ENCODE data around the gene OR6J1. TPM values are rescaled to one million over a fixed set of nuclear protein-coding genes. Genes with fewer than 3 reads are reported as not detected.

OR6J1 gene
- total and polyA plus RNA-seq, 2 of the 13 experiments (the other 11 are each of a cell fraction or from before 2014, with no cell fraction given) = not detected

DNA sequence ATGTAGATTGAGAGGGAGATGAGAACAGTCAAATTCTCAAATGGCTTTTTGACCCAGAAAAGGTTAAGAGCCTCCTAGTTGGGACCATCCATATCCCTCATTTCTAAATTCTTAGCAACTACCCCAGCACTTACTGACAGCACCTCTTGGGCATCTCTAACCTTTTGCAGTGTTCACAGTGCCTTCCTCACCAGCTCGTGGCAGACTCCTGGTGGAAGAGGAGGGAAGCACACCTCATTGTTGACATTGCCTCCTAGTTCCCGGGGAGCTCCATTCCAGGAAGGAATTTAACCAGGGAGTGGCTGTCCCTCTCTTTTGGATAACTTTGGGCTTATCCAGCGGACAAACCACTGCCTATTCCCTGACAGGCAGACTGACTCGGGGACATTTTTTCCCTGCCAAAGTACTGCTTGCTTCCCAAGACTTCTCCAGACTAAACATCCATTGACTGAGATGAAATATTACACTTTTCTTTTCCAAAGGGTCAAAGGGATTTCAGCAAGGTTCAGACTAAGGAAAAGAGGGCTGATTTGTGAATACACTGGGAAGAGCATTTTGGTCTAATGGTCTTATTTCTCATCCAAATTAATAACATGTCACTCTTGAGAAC, 9.0 kb upstream of the OR6J1 start (continued):
- TF ChIP-seq, protein P1, sequence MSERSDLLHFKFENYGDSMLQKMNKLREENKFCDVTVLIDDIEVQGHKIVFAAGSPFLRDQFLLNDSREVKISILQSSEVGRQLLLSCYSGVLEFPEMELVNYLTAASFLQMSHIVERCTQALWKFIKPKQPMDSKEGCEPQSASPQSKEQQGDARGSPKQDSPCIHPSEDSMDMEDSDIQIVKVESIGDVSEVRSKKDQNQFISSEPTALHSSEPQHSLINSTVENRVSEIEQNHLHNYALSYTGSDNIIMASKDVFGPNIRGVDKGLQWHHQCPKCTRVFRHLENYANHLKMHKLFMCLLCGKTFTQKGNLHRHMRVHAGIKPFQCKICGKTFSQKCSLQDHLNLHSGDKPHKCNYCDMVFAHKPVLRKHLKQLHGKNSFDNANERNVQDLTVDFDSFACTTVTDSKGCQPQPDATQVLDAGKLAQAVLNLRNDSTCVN (CRISPR knock-in tag; IDR thresholded peaks at IDR 0.05; ENCODE audit: borderline replicate concordance) = peak; percentile 76
- TF ChIP-seq, protein P2, sequence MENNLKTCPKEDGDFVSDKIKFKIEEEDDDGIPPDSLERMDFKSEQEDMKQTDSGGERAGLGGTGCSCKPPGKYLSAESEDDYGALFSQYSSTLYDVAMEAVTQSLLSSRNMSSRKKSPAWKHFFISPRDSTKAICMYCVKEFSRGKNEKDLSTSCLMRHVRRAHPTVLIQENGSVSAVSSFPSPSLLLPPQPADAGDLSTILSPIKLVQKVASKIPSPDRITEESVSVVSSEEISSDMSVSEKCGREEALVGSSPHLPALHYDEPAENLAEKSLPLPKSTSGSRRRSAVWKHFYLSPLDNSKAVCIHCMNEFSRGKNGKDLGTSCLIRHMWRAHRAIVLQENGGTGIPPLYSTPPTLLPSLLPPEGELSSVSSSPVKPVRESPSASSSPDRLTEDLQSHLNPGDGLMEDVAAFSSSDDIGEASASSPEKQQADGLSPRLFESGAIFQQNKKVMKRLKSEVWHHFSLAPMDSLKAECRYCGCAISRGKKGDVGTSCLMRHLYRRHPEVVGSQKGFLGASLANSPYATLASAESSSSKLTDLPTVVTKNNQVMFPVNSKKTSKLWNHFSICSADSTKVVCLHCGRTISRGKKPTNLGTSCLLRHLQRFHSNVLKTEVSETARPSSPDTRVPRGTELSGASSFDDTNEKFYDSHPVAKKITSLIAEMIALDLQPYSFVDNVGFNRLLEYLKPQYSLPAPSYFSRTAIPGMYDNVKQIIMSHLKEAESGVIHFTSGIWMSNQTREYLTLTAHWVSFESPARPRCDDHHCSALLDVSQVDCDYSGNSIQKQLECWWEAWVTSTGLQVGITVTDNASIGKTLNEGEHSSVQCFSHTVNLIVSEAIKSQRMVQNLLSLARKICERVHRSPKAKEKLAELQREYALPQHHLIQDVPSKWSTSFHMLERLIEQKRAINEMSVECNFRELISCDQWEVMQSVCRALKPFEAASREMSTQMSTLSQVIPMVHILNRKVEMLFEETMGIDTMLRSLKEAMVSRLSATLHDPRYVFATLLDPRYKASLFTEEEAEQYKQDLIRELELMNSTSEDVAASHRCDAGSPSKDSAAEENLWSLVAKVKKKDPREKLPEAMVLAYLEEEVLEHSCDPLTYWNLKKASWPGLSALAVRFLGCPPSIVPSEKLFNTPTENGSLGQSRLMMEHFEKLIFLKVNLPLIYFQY (CRISPR knock-in tag; IDR thresholded peaks at IDR 0.05; ENCODE audit: borderline replicate concordance) = 0 out of 2 replicates have a peak, but pooled peaks have one; percentile 35
- TF ChIP-seq, protein P3, sequence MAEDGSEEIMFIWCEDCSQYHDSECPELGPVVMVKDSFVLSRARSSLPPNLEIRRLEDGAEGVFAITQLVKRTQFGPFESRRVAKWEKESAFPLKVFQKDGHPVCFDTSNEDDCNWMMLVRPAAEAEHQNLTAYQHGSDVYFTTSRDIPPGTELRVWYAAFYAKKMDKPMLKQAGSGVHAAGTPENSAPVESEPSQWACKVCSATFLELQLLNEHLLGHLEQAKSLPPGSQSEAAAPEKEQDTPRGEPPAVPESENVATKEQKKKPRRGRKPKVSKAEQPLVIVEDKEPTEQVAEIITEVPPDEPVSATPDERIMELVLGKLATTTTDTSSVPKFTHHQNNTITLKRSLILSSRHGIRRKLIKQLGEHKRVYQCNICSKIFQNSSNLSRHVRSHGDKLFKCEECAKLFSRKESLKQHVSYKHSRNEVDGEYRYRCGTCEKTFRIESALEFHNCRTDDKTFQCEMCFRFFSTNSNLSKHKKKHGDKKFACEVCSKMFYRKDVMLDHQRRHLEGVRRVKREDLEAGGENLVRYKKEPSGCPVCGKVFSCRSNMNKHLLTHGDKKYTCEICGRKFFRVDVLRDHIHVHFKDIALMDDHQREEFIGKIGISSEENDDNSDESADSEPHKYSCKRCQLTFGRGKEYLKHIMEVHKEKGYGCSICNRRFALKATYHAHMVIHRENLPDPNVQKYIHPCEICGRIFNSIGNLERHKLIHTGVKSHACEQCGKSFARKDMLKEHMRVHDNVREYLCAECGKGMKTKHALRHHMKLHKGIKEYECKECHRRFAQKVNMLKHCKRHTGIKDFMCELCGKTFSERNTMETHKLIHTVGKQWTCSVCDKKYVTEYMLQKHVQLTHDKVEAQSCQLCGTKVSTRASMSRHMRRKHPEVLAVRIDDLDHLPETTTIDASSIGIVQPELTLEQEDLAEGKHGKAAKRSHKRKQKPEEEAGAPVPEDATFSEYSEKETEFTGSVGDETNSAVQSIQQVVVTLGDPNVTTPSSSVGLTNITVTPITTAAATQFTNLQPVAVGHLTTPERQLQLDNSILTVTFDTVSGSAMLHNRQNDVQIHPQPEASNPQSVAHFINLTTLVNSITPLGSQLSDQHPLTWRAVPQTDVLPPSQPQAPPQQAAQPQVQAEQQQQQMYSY (CRISPR knock-in tag; IDR thresholded peaks at IDR 0.05) = no peak; the same call in 1 of the 2 replicates
- TF ChIP-seq HNRNPLL (IDR thresholded peaks at IDR 0.05; ENCODE audit: low read depth, low read length, poor library complexity, severe bottlenecking) (no peak), ZFP36L2 (CRISPR knock-in tag; IDR thresholded peaks at IDR 0.05) (0 out of 2 replicates have a peak, but pooled peaks have one; percentile 77), STAG1 (CRISPR knock-in tag; IDR thresholded peaks at IDR 0.05) (peak; percentile 95), MEF2D (CRISPR knock-in tag; IDR thresholded peaks at IDR 0.05) (0 out of 2 replicates have a peak, but pooled peaks have one; percentile 33), MTF2 (CRISPR knock-in tag; IDR thresholded peaks at IDR 0.05; ENCODE audit: borderline replicate concordance) (peak; percentile 41; the same call in 1 of the 2 replicates), ZNF792 (CRISPR knock-in tag; IDR thresholded peaks at IDR 0.05) (peak; percentile 66), YEATS2 (CRISPR knock-in tag; IDR thresholded peaks at IDR 0.05; ENCODE audit: borderline replicate concordance) (peak; percentile 61; the same call in 1 of the 2 replicates), ZNF557 (CRISPR knock-in tag; IDR thresholded peaks at IDR 0.05) (no peak), KDM2A (CRISPR knock-in tag; IDR thresholded peaks at IDR 0.05; ENCODE audit: borderline replicate concordance, low read depth) (peak; percentile 92), SAP130 (CRISPR knock-in tag; IDR thresholded peaks at IDR 0.05; ENCODE audit: low read depth) (peak; percentile 38; the same call in 1 of the 2 replicates)
- TF ChIP-seq, protein P4, sequence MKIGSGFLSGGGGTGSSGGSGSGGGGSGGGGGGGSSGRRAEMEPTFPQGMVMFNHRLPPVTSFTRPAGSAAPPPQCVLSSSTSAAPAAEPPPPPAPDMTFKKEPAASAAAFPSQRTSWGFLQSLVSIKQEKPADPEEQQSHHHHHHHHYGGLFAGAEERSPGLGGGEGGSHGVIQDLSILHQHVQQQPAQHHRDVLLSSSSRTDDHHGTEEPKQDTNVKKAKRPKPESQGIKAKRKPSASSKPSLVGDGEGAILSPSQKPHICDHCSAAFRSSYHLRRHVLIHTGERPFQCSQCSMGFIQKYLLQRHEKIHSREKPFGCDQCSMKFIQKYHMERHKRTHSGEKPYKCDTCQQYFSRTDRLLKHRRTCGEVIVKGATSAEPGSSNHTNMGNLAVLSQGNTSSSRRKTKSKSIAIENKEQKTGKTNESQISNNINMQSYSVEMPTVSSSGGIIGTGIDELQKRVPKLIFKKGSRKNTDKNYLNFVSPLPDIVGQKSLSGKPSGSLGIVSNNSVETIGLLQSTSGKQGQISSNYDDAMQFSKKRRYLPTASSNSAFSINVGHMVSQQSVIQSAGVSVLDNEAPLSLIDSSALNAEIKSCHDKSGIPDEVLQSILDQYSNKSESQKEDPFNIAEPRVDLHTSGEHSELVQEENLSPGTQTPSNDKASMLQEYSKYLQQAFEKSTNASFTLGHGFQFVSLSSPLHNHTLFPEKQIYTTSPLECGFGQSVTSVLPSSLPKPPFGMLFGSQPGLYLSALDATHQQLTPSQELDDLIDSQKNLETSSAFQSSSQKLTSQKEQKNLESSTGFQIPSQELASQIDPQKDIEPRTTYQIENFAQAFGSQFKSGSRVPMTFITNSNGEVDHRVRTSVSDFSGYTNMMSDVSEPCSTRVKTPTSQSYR (CRISPR knock-in tag; IDR thresholded peaks at IDR 0.05; ENCODE audit: borderline replicate concordance) = peak; percentile 43; the same call in 1 of the 2 replicates
- TF ChIP-seq, protein P5, sequence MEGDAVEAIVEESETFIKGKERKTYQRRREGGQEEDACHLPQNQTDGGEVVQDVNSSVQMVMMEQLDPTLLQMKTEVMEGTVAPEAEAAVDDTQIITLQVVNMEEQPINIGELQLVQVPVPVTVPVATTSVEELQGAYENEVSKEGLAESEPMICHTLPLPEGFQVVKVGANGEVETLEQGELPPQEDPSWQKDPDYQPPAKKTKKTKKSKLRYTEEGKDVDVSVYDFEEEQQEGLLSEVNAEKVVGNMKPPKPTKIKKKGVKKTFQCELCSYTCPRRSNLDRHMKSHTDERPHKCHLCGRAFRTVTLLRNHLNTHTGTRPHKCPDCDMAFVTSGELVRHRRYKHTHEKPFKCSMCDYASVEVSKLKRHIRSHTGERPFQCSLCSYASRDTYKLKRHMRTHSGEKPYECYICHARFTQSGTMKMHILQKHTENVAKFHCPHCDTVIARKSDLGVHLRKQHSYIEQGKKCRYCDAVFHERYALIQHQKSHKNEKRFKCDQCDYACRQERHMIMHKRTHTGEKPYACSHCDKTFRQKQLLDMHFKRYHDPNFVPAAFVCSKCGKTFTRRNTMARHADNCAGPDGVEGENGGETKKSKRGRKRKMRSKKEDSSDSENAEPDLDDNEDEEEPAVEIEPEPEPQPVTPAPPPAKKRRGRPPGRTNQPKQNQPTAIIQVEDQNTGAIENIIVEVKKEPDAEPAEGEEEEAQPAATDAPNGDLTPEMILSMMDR (CRISPR knock-in tag; IDR thresholded peaks at IDR 0.05) = peak; percentile 99
